ENCODE measurements around the gene MAP7.

The MAP7 gene

DNA sequence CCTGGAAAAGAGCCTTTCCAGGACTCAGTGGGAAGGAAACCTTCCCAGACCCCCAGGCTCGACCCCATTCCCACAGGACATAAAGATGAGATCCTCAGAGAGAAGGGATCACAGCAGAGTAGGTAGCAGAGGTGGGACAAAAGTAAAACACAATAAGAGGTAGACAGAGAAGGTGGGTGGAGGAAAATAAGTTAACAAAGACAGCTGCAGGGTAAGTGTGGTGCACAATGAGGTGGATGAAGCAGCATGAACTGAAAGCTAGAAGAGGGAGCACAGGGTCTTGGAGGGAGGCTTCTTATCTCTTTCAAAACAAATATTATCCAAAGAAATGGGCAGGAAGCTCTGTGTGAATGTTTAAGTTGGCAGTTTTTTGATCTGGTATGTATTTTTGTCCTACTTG lies 14.0 kb upstream of the MAP7 start:
- Histone ChIP-seq H3K4me1 (ENCODE audit: control insufficient read depth, insufficient read depth, low read length, unreplicated experiment) (no peaks in the 10 kb centered on the region), H3K4me3 (ENCODE audit: low read depth, low read length) (no peak overlapping the region), H3K36me3 (ENCODE audit: insufficient read depth, low read length) (no peaks in the 10 kb centered on the region), H3K27ac (ENCODE audit: low read depth, low read length) (no peak overlapping the region), H3K27me3 (ENCODE audit: insufficient read depth, low read length) (no peaks in the 10 kb centered on the region), H3K79me2 (ENCODE audit: control insufficient read depth, insufficient read depth, low read length, unreplicated experiment) (no peaks in the 10 kb centered on the region), H2AFZ (ENCODE audit: low read length, unreplicated experiment) (no peak overlapping the region)

DNA sequence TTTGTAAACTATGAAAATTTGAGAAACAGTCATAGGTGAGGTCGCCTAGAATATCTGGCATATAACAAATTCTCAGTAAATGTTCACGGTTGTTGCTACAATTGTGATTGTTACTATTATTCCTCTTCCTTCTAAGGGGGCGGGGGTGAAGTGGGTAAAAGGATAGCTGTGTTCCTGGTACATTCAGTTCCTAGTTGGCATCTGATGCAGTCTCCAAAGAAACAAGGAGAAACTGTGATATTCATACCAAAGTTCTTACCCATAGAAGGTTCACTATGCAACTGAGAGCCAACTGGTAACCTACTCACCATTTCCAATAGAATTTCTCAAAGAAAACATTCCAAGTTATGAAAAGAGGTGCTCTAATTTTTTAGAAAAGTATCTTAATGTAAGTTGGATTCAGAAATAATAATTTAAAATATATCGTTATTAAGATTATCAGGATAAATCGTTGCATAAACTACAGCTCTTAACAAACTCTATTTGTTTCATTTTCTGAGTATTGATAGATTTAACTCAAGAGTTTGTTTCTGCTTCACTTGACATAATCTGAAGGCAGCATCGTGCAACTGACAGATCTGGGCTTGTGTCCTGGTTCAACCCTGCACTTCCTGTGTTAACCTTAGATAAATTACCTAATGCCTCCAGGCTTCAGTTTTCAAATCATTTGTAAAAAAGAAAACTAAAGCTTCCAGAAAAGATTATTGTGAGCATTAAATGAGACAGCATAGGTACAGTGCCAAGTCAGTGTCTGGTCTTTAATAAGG lies 13.3 kb upstream of the MAP7 start:
- no peaks in the 10 kb centered on the region for H3K4me1 ChIP-seq (ENCODE audit: control insufficient read depth, insufficient read depth, low read length, unreplicated experiment)
- no peak overlapping the region for H2AFZ ChIP-seq (ENCODE audit: low read length, unreplicated experiment)
- no peaks in the 10 kb centered on the region for H3K36me3 ChIP-seq (ENCODE audit: insufficient read depth, low read length)
- no peak overlapping the region for H3K4me3 ChIP-seq (ENCODE audit: low read depth, low read length)
- no peak overlapping the region for H3K27ac ChIP-seq (ENCODE audit: low read depth, low read length)
- no peaks in the 10 kb centered on the region for H3K79me2 ChIP-seq (ENCODE audit: control insufficient read depth, insufficient read depth, low read length, unreplicated experiment)
- H3K27me3 ChIP-seq (ENCODE audit: insufficient read depth, low read length) = no peaks in the 10 kb centered on the region

DNA sequence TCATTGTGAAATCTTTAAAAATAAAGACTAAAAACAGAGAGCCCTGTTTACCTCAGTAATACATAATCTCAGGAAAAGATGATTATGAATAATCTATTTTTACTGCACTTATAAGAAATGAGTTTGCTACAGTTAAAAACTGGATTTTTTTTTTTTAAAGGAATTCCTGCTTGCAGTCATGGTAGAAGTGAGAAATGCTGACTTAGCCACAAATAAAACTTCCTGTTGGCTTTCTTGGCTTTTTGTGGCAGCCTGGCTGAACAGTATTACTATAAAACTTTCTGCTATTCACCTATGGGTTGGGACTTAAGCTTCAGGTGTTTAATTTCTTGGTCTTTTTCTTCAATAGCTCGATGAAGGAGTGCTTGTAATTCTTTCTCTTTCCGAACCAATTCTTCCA lies 12.0 kb upstream of the MAP7 start:
- Histone ChIP-seq H2AFZ (ENCODE audit: low read length, unreplicated experiment) (no peak overlapping the region), H3K79me2 (ENCODE audit: control insufficient read depth, insufficient read depth, low read length, unreplicated experiment) (no peaks in the 10 kb centered on the region), H3K27ac (ENCODE audit: low read depth, low read length) (no peak overlapping the region), H3K27me3 (ENCODE audit: insufficient read depth, low read length) (no peaks in the 10 kb centered on the region), H3K4me1 (ENCODE audit: control insufficient read depth, insufficient read depth, low read length, unreplicated experiment) (no peaks in the 10 kb centered on the region), H3K36me3 (ENCODE audit: insufficient read depth, low read length) (no peaks in the 10 kb centered on the region), H3K4me3 (ENCODE audit: low read depth, low read length) (no peak overlapping the region)

DNA sequence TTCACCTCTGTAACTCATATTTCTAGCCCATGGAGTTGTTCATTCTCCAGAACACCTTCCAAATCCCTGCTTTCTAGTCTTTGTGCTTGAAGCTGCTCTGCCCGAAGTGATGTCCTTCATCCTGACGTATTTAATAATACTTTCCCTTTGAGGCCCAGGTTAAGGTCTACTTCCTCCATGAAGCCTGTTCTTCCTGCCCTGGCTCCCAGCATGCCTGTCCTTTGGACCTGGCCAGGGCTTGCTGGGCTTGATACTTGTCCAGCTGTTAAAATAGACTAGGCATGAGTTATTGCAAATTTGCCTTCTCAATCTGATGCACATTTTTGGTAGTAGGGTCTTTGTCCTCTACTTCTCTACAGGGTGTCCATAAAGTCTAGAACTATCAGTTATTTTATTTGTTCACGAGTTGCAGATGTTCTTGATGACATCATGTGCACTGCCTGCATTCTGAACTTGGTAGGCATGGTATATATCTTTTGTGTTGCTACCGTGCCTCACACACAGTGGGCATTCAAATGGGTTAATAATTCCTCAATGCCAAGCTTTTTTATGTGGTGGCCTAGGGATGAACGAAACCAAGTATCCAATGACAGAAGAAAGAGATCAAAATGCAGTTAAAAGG lies 3.1 kb upstream of the MAP7 start:
- no peak overlapping the region for H3K4me3 ChIP-seq (ENCODE audit: low read depth, low read length)
- H3K36me3 ChIP-seq (ENCODE audit: insufficient read depth, low read length) = no peaks in the 10 kb centered on the region
- H3K27ac ChIP-seq (ENCODE audit: low read depth, low read length) = no peak overlapping the region
- H3K79me2 ChIP-seq (ENCODE audit: control insufficient read depth, insufficient read depth, low read length, unreplicated experiment) = no peaks in the 10 kb centered on the region
- peaks cover 32% of the 10 kb centered on the region for H3K27me3 ChIP-seq (ENCODE audit: insufficient read depth, low read length)
- H2AFZ ChIP-seq (ENCODE audit: low read length, unreplicated experiment) = no peak overlapping the region
- H3K4me1 ChIP-seq (ENCODE audit: control insufficient read depth, insufficient read depth, low read length, unreplicated experiment) = peaks cover 8% of the 10 kb centered on the region

DNA sequence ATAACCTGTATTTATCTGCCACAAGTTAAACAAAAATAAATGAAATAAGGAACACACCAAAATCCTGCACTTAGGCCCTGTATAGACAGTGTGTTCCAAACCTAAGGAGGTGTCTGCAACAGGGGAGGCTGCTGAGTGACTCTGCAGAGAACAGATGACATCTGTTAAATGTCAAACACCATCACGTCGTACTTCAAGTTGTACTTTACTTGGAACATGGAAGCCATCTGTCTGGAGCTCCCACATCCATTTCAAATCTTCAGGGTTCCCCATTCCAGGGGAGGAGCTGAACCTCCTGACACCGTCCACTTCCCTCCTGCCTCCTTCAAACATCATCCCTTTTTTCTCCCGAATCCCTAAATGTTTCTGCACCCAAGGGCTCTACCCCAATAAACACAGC lies 1.8 kb upstream of the MAP7 start:
- peaks cover 32% of the 10 kb centered on the region for H3K27me3 ChIP-seq (ENCODE audit: insufficient read depth, low read length)
- no peak overlapping the region for H3K27ac ChIP-seq (ENCODE audit: low read depth, low read length)
- H3K36me3 ChIP-seq (ENCODE audit: insufficient read depth, low read length) = no peaks in the 10 kb centered on the region
- no peak overlapping the region for H2AFZ ChIP-seq (ENCODE audit: low read length, unreplicated experiment)
- peaks cover 8% of the 10 kb centered on the region for H3K4me1 ChIP-seq (ENCODE audit: control insufficient read depth, insufficient read depth, low read length, unreplicated experiment)
- H3K79me2 ChIP-seq (ENCODE audit: control insufficient read depth, insufficient read depth, low read length, unreplicated experiment) = no peaks in the 10 kb centered on the region
- H3K4me3 ChIP-seq (ENCODE audit: low read depth, low read length) = no peak overlapping the region

DNA sequence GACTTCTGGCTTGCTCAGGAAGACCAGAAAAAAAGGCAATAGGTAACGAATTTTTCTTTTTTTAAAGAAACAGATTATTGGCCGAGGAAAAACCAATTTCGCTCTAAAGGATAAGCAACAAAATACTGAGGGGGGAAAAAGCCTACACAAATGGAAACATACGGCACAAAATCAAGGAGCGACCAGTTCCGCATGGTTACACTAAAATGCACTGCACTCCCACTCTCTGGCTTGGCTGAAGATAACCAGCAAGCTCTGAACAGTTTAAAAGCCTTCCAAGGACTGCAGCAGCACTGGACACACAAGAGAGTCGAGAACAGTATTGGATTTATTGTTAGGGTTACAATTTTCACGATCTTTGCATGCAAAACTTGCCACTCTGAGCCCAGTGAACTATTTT lies 881 bp upstream of the MAP7 start:
- Histone ChIP-seq H3K36me3 (ENCODE audit: insufficient read depth, low read length) (no peaks in the 10 kb centered on the region), H3K4me3 (ENCODE audit: low read depth, low read length) (peak overlapping the region; percentile 84; the same call in 1 of the 2 replicates), H3K4me1 (ENCODE audit: control insufficient read depth, insufficient read depth, low read length, unreplicated experiment) (peaks cover 8% of the 10 kb centered on the region), H3K27me3 (ENCODE audit: insufficient read depth, low read length) (peaks cover 32% of the 10 kb centered on the region), H3K27ac (ENCODE audit: low read depth, low read length) (no peak overlapping the region), H2AFZ (ENCODE audit: low read length, unreplicated experiment) (no peak overlapping the region), H3K79me2 (ENCODE audit: control insufficient read depth, insufficient read depth, low read length, unreplicated experiment) (no peaks in the 10 kb centered on the region)

DNA sequence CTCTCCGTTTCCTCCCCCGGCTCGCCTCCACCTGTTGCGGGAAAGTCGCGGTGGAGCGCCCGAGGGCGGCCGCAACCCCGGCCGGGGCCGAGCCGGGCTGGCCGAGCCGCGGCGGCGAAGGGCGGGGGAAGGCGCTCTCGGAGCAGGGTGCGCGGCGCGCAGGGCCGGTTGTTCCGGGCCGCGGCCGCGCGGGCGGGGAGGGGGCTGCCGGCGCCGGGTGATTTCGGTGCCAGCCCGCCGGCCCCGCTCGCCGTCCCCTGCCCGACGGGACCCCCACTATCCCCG lies 235 bp downstream of the MAP7 start:
- Histone ChIP-seq H3K4me3 (ENCODE audit: low read depth, low read length) (peak overlapping the region; percentile 84), H3K4me1 (ENCODE audit: control insufficient read depth, insufficient read depth, low read length, unreplicated experiment) (peaks cover 8% of the 10 kb centered on the region), H3K79me2 (ENCODE audit: control insufficient read depth, insufficient read depth, low read length, unreplicated experiment) (no peaks in the 10 kb centered on the region), H3K27ac (ENCODE audit: low read depth, low read length) (no peak overlapping the region), H3K27me3 (ENCODE audit: insufficient read depth, low read length) (peaks cover 37% of the 10 kb centered on the region), H2AFZ (ENCODE audit: low read length, unreplicated experiment) (peak overlapping the region; percentile 52), H3K36me3 (ENCODE audit: insufficient read depth, low read length) (no peaks in the 10 kb centered on the region)

DNA sequence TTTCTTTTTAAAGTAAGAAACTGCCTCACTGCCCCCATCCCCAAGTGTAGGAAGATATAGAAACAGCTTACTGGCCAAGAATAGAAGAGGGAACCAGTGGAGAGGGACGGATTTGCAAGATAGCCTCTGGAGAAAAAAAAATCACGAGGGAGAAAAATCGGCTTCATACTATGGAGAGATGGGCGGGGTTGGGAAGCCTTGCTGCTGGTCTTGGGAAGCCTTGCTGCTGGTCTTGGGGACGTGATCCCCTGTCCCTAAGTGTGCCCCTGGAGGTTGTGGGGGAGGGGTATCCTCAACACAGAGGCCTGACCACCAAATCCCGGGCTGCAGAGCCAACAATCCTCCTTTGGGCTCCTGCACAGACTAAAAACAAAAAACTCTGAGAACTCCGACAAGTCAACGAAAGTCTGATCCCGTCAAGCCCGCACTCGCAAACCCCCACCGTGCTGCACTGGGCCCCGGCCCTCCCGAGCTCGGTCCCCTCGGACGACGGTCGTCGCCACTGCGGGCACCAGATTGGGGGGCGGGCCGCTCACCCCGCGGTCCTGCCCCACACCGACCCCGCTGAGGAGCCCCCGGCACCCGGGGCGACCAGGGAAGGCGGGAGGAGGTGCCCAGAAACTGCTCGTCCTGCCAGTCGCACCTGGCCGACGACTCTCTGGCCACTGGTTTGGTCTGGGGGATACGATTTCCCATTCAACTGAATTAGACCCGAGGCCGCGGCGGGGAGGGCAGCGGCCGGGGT lies 750 bp downstream of the MAP7 start:
- peak overlapping the region; percentile 84 for H3K4me3 ChIP-seq (ENCODE audit: low read depth, low read length)
- H3K27ac ChIP-seq (ENCODE audit: low read depth, low read length) = no peak overlapping the region
- H2AFZ ChIP-seq (ENCODE audit: low read length, unreplicated experiment) = peak overlapping the region; percentile 52

DNA sequence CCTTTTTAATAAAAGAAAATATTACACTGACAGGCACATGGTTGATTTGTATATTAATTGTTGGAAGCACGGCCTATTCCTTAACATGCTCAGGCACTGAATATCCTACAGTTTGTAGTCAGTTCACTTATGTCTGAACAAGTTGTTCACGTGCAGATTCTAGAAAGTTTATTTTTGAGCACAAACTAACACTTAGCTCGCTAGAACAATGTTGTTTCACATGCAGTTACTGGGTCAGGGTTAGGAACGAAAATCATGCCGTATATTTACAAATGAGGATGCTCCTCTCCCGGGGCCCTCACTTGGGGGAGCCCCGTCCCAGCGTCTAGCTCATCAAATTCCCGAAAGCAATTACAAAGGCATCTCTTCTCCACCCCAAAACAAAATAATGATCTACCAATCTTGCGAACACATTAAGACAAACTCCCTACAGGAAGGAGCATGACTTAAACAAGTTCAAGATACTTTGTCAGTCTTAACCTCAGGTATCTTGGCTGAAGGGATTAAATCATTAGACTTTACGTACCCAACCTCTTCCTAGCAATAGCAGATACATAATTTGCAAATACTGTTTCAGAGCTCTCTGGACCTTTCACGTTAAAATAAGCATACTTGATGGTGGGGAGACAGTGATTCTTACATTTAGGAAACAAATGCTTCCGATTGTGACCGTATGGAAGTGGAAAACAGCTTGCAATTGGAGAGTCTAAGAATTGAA lies 1.5 kb downstream of the MAP7 start:
- Histone ChIP-seq H3K4me3 (ENCODE audit: low read depth, low read length) (no peak overlapping the region), H3K79me2 (ENCODE audit: control insufficient read depth, insufficient read depth, low read length, unreplicated experiment) (no peaks in the 10 kb centered on the region), H3K27me3 (ENCODE audit: insufficient read depth, low read length) (peaks cover 48% of the 10 kb centered on the region)

More for the DNA sequence above, 750 bp downstream of the MAP7 start:
- Histone ChIP-seq H3K36me3 (ENCODE audit: insufficient read depth, low read length) (no peaks in the 10 kb centered on the region), H3K4me1 (ENCODE audit: control insufficient read depth, insufficient read depth, low read length, unreplicated experiment) (peaks cover 8% of the 10 kb centered on the region), H3K27me3 (ENCODE audit: insufficient read depth, low read length) (peaks cover 42% of the 10 kb centered on the region), H3K79me2 (ENCODE audit: control insufficient read depth, insufficient read depth, low read length, unreplicated experiment) (no peaks in the 10 kb centered on the region)

DNA sequence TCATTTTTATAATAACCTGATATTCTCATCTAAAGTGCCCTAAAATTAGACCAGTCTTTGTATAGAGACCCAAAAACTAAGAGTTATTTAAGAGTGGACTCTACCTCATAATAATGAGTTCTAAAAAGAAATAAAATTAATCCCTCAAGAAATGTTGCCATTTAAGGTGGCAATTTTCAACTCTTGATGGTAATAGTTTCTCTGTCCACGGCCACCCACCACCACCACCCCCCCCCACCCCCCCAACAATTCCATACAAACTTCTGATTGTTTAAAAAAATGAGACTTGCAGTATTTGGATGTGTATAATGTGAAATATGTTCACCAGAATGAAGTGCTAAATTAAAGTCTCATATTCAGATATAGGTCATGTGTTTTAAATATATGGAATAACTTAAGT lies 2.4 kb downstream of the MAP7 start:
- Histone ChIP-seq H3K27ac (ENCODE audit: low read depth, low read length) (no peak overlapping the region), H3K4me1 (ENCODE audit: control insufficient read depth, insufficient read depth, low read length, unreplicated experiment) (peaks cover 8% of the 10 kb centered on the region), H3K4me3 (ENCODE audit: low read depth, low read length) (no peak overlapping the region), H3K79me2 (ENCODE audit: control insufficient read depth, insufficient read depth, low read length, unreplicated experiment) (no peaks in the 10 kb centered on the region), H3K36me3 (ENCODE audit: insufficient read depth, low read length) (no peaks in the 10 kb centered on the region), H2AFZ (ENCODE audit: low read length, unreplicated experiment) (no peak overlapping the region), H3K27me3 (ENCODE audit: insufficient read depth, low read length) (peaks cover 57% of the 10 kb centered on the region)

More for the DNA sequence above, 1.5 kb downstream of the MAP7 start:
- H2AFZ ChIP-seq (ENCODE audit: low read length, unreplicated experiment) = no peak overlapping the region
- no peak overlapping the region for H3K27ac ChIP-seq (ENCODE audit: low read depth, low read length)
- peaks cover 8% of the 10 kb centered on the region for H3K4me1 ChIP-seq (ENCODE audit: control insufficient read depth, insufficient read depth, low read length, unreplicated experiment)
- no peaks in the 10 kb centered on the region for H3K36me3 ChIP-seq (ENCODE audit: insufficient read depth, low read length)
